HepG2 (cell line): ENCODE data around the gene HSP90AB1. TPM values are rescaled to one million over a fixed set of nuclear protein-coding genes. Genes with fewer than 3 reads are reported as not detected.
A peak's percentile ranks its signal among the peaks of the same experiment; 100 is the strongest.

Experiments used
- AFF4 ChIP-seq: sonication (generic); formaldehyde crosslinking; IDR thresholded peaks from 2 replicates; pipeline ENCODE4 v1.4.0; 2020; ENCODE audit warnings: missing genetic modification reagents
- CENPX ChIP-seq: sonication (generic); formaldehyde crosslinking; IDR thresholded peaks from 2 replicates; pipeline ENCODE4 v1.9.0; 2021; ENCODE audit warnings: mild to moderate bottlenecking, missing genetic modification reagents, moderate library complexity
- CREM ChIP-seq, 2 experiments: sonication (generic) in 1 of 2; formaldehyde crosslinking in 1 of 2; IDR thresholded peaks; 2 replicates each; pipeline versions ENCODE4 v1.4.0 to v1.6.1; 2016 to 2020; ENCODE audit warnings: antibody characterized with exemption in 1 of 2, mild to moderate bottlenecking in 1 of 2, missing genetic modification reagents in 1 of 2
- JUN ChIP-seq: sonication (generic); formaldehyde crosslinking; IDR thresholded peaks from 2 replicates; pipeline ENCODE4 v1.4.0; 2020; ENCODE audit warnings: mild to moderate bottlenecking, missing genetic modification reagents
- MYC ChIP-seq: sonication (generic); formaldehyde crosslinking; IDR thresholded peaks from 2 replicates; pipeline ENCODE4 v1.9.0; 2021; ENCODE audit warnings: missing genetic modification reagents, borderline replicate concordance
- PAWR ChIP-seq: sonication (generic); formaldehyde crosslinking; IDR thresholded peaks from 2 replicates; pipeline ENCODE4 v1.4.0; 2020; ENCODE audit warnings: missing genetic modification reagents, mild to moderate bottlenecking, borderline replicate concordance
- PRDM4 ChIP-seq: sonication (generic); formaldehyde crosslinking; IDR thresholded peaks from 2 replicates; pipeline ENCODE4 v1.9.0; 2021; ENCODE audit warnings: missing genetic modification reagents, borderline replicate concordance
- RBM39 ChIP-seq: fragments of 200-400 bp; formaldehyde crosslinking; IDR thresholded peaks from one replicate; pipeline ENCODE4 v1.6.1; 2018; ENCODE audit warnings: antibody characterized with exemption, mild to moderate bottlenecking, low read depth, low read length; ENCODE audit not compliant: poor library complexity, severe bottlenecking
- RXRB ChIP-seq: IDR thresholded peaks from 2 replicates; pipeline ENCODE4 v1.6.1; 2016; ENCODE audit warnings: borderline replicate concordance, missing genetic modification reagents, missing compliant biosample characterization
- SIN3A ChIP-seq: IDR thresholded peaks from 2 replicates; pipeline ENCODE4 v1.6.1; 2011; ENCODE audit warnings: low read depth, mild to moderate bottlenecking, control low read depth, low read length, borderline replicate concordance
- TBP ChIP-seq: sonication (generic); formaldehyde crosslinking; IDR thresholded peaks from 2 replicates; pipeline ENCODE4 v1.5.0; 2020; ENCODE audit warnings: missing genetic modification reagents
- UBTF ChIP-seq: sonication (generic); formaldehyde crosslinking; IDR thresholded peaks from 2 replicates; pipeline ENCODE4 v1.4.0; 2020; ENCODE audit warnings: mild to moderate bottlenecking, missing genetic modification reagents
- ZFP1 ChIP-seq: IDR thresholded peaks from 2 replicates; pipeline ENCODE4 v1.6.1; 2016
- ZNF383 ChIP-seq: sonication (generic); formaldehyde crosslinking; IDR thresholded peaks from 2 replicates; pipeline ENCODE4 v1.4.0; 2020; ENCODE audit warnings: missing genetic modification reagents, mild to moderate bottlenecking, borderline replicate concordance
- ZNF441 ChIP-seq: sonication (generic); formaldehyde crosslinking; IDR thresholded peaks from 2 replicates; pipeline ENCODE4 v1.7.0; 2021; ENCODE audit warnings: missing genetic modification reagents, borderline replicate concordance
- ZNF710 ChIP-seq: sonication (generic); formaldehyde crosslinking; IDR thresholded peaks from 2 replicates; pipeline ENCODE4 v1.5.0; 2020; ENCODE audit warnings: mild to moderate bottlenecking, missing genetic modification reagents, borderline replicate concordance
- ZNF781 ChIP-seq: sonication (generic); formaldehyde crosslinking; IDR thresholded peaks from 2 replicates; pipeline ENCODE4 v1.5.1; 2020; ENCODE audit warnings: borderline replicate concordance, mild to moderate bottlenecking, missing genetic modification reagents; ENCODE audit errors: not compliant biosample characterization
- polyA plus RNA-seq, 8 experiments: library from polyadenylated mRNA; depleted of rRNA in 3 of 8; stranded (reverse) in 7 of 8; unstranded in 1 of 8; fragments of >200 nt; fragmentation: Illumina TruSeq in 4 of 8; extraction: Trizol in 4 of 8; gene quantifications; 2 replicates each; pipeline versions ENCODE4 v1.2.1 to v1.2.3, GENCODE V29; 2011 to 2016; ENCODE audit warnings: low read depth in 4 of 8, missing spikeins in 1 of 8, mixed read lengths in 1 of 8; ENCODE audit not compliant: insufficient read depth in 1 of 8
- total RNA-seq, 5 experiments: library from RNA; depleted of rRNA; stranded (reverse); fragments of >200 nt; fragmentation: Illumina TruSeq; extraction: Trizol; gene quantifications; 2 replicates each; pipeline ENCODE4 v1.2.3, GENCODE V29; 2016; ENCODE audit warnings: low read depth in 1 of 5

The HSP90AB1 gene
- total and polyA plus RNA-seq, 2 of the 13 experiments (the other 11 are each of a cell fraction or from before 2014, with no cell fraction given): 1,325 to 1,472 TPM

- no peak; the same call in 1 of the 2 replicates for TF ChIP-seq TBP (CRISPR knock-in tag)
- TF ChIP-seq RXRB (CRISPR knock-in tag): peak; percentile 47
- TF ChIP-seq ZNF383 (CRISPR knock-in tag): 0 out of 2 replicates have a peak, but pooled peaks have one; percentile 13
- TF ChIP-seq CENPX (CRISPR knock-in tag): no peak
- TF ChIP-seq AFF4 (CRISPR knock-in tag): no peak; the same call in 1 of the 2 replicates
- no peak for TF ChIP-seq PAWR
- no peak; the same call in 1 of the 2 replicates for TF ChIP-seq CREM (IDR thresholded peaks at IDR 0.05)
- TF ChIP-seq CREM (CRISPR knock-in tag; IDR thresholded peaks at IDR 0.05): no peak
- TF ChIP-seq PRDM4: no peak; the same call in 1 of the 2 replicates
- TF ChIP-seq ZNF710 (CRISPR knock-in tag): no peak; the same call in 1 of the 2 replicates
- peak; percentile 79 for TF ChIP-seq UBTF (CRISPR knock-in tag)
- TF ChIP-seq MYC (CRISPR knock-in tag): peak; percentile 90
- TF ChIP-seq ZNF441 (CRISPR knock-in tag): peak; percentile 51
- peak; percentile 53 for TF ChIP-seq ZFP1 (CRISPR knock-in tag)
- TF ChIP-seq RBM39: peak; percentile 96
- peak; percentile 79 for TF ChIP-seq ZNF781 (CRISPR knock-in tag)
- no peak for TF ChIP-seq JUN (CRISPR knock-in tag)
- peak; percentile 74; the same call in 1 of the 2 replicates for TF ChIP-seq SIN3A
These were observed 814 bp upstream of the HSP90AB1 start (continued) for GRCh38 chr6:44245912-44246662.
